Fibroblast of pulmonary artery (primary cell): ENCODE results near the gene CC2D1B.

Source experiments
- DNase-seq: peaks from one replicate; pipeline ENCODE4 v3.0.0-alpha.2; 2010; ENCODE audit warnings: low read depth
- H3K4me3 ChIP-seq: replicated peaks from 2 replicates; pipeline ENCODE4 v1.5.1; 2011; ENCODE audit warnings: low read depth, mild to moderate bottlenecking, control low read depth, low read length, moderate library complexity
- TF ChIP-seq, protein P1 (sequence below): IDR thresholded peaks from 2 replicates; pipeline ENCODE4 v1.5.1; 2011; ENCODE audit warnings: mild to moderate bottlenecking, control low read depth, low read length, inconsistent platforms; ENCODE audit errors: missing control alignments

The CC2D1B gene

DNA sequence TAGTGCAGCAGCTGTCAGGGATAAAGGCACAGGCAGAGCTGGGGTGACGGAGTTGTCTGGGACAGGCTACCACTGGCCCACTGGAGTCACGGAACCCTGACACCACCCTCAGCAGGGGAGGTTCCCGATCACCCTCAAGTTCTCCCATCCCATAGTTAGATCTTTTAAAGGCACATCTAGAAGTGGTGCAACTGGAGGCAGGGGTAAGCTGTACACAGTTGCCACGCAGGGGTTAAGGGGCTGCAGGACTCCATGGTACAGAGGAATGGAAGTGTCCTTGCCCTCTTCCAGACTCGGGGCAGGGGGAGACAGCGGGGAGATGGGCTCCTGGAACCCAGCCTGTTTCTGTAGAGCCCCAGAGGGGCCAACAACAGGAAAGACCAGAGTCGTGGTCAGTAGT, 13.3 kb downstream of the CC2D1B start:
- TF ChIP-seq, protein P1, sequence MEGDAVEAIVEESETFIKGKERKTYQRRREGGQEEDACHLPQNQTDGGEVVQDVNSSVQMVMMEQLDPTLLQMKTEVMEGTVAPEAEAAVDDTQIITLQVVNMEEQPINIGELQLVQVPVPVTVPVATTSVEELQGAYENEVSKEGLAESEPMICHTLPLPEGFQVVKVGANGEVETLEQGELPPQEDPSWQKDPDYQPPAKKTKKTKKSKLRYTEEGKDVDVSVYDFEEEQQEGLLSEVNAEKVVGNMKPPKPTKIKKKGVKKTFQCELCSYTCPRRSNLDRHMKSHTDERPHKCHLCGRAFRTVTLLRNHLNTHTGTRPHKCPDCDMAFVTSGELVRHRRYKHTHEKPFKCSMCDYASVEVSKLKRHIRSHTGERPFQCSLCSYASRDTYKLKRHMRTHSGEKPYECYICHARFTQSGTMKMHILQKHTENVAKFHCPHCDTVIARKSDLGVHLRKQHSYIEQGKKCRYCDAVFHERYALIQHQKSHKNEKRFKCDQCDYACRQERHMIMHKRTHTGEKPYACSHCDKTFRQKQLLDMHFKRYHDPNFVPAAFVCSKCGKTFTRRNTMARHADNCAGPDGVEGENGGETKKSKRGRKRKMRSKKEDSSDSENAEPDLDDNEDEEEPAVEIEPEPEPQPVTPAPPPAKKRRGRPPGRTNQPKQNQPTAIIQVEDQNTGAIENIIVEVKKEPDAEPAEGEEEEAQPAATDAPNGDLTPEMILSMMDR: no peak
- DNase-seq: no peak
- no peak overlapping the region for H3K4me3 ChIP-seq

GRCh38 chr1:52348704-52349300, 17.2 kb downstream of the CC2D1B start:
- no peak overlapping the region for H3K4me3 ChIP-seq
- DNase-seq: peak; percentile 44
- TF ChIP-seq, protein P1: peak; percentile 26

GRCh38 chr1:52346653-52347052, 19.4 kb downstream of the CC2D1B start:
- H3K4me3 ChIP-seq: no peak overlapping the region
- TF ChIP-seq, protein P1: no peak
- DNase-seq: no peak

- DNase-seq: no peak
- H3K4me3 ChIP-seq: no peak overlapping the region
- TF ChIP-seq, protein P1: no peak
Observed at GRCh38 chr1:52345252-52345651, 20.8 kb downstream of the CC2D1B start.

DNA sequence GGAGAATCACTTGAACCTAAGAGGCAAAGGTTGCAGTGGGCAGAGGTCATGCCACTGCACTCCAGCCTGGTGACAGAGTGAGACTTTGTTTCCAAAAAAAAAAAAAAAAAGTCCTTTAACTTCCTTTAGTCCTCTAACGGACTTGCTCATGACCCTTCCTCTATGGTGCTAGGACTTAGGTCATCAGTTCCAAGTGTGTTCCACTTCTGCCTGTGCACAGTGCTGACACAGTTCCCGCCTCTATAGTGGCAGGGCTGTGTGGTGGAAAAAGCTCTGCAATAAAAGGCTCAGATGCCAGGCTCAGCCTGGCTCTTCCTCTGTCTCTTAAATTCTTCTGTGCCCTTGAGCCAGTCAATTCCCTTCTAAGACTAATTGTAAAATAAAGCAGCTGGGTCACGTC, 22.0 kb downstream of the CC2D1B start:
- no peak overlapping the region for H3K4me3 ChIP-seq
- TF ChIP-seq, protein P1: no peak
- DNase-seq: no peak

DNA sequence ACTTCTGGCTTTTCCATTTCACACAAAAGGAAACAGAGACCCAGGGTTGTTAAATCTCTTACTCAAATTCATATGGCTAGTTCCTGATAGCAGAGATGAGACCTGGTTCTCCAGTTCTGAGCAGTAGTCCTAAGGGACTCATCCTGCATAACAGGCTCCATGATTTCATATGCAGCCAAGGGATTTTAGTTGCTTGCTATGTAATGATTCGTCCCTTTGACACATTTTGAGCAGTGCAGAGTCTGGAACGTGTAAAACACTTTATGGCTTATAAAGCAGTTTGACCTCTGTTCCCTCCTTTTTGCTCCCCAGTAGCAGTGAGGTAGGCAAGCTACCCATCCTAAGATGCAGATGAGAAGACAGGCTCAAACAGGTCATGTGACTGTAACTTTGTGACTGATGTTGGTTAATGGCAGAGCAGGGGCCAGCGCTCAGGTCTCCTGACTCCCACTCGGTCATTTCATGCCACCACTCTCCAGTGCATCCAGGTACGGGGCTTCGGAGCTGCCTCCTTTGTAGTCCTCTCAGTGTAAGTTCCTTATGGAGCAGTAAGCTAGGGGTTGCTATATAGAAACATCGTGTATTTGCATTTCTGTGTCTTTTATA, 24.2 kb downstream of the CC2D1B start:
- no peak overlapping the region for H3K4me3 ChIP-seq
- TF ChIP-seq, protein P1: no peak
- no peak for DNase-seq

DNA sequence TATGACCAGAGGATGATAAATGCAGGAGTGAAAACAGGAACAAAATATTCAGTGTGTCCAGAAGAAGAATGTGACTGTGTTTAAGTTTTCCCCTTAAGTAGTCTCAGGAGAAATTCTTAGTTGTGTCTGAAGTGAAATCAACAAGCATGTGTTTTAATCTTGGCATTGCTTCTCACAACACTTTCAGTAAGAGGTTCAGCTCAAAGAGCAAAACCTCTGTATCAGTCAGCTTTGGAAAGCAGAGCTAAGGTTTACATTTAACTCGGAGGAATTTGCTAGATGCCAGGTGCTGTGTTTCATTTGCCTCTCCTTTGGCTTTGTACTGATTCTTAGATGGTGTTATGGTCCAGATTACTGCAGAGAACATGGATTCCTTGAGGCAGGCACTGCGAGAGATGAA, 28.6 kb downstream of the CC2D1B start:
- H3K4me3 ChIP-seq: no peak overlapping the region
- TF ChIP-seq, protein P1: no peak
- no peak for DNase-seq
